Measurements from ENCODE around the gene POLA2.
"Not testable (repeated sequence)": the region's sequence is repeated elsewhere in the genome, so short reads cannot be mapped to it uniquely, and the experiment has no call there.

The POLA2 gene, protein sequence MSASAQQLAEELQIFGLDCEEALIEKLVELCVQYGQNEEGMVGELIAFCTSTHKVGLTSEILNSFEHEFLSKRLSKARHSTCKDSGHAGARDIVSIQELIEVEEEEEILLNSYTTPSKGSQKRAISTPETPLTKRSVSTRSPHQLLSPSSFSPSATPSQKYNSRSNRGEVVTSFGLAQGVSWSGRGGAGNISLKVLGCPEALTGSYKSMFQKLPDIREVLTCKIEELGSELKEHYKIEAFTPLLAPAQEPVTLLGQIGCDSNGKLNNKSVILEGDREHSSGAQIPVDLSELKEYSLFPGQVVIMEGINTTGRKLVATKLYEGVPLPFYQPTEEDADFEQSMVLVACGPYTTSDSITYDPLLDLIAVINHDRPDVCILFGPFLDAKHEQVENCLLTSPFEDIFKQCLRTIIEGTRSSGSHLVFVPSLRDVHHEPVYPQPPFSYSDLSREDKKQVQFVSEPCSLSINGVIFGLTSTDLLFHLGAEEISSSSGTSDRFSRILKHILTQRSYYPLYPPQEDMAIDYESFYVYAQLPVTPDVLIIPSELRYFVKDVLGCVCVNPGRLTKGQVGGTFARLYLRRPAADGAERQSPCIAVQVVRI

DNA sequence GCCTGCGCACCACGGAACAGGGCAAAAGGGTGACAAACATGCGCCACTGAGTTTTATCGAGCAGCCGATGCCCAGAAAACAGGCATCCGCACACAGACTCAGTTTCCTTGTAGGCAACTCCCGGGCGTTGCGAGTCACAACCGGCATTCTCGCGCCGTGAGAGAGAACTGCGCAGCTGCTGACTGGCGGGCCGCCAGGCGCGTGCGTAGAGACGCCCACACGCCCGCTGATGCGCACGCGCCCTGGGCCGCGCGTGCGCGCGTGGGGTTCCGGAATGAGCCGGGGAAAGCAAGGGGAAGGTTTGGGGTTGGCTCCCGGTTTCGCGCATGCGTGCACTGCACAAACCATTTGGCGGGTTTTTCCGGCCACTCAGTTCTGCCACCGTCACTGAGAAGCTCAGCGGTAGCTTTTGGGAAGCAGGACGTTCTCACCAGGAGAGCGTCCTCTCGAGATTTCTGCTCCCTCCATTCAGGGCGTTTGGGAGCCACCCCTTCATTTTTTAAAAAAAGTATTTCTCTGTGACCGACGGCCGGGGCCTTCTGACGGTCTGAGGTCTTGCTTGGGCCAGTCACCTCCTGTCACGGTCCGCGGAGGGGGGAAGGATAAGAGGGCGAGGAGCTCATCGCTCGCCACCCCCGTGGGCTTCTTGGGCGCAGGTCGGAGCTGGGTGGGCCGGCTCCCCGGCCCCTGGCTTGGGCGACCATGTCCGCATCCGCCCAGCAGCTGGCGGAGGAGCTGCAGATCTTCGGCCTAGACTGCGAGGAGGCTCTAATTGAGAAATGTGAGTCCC lies at the start of gene POLA2:
Gene POLA2 (plus strand): TSS at position 372 of the 790 bp plus-strand sequence. CDS start 331 bp downstream, at position 703.
- DNase-seq (ENCODE audit: low spot score), result peak; percentile 100

DNA sequence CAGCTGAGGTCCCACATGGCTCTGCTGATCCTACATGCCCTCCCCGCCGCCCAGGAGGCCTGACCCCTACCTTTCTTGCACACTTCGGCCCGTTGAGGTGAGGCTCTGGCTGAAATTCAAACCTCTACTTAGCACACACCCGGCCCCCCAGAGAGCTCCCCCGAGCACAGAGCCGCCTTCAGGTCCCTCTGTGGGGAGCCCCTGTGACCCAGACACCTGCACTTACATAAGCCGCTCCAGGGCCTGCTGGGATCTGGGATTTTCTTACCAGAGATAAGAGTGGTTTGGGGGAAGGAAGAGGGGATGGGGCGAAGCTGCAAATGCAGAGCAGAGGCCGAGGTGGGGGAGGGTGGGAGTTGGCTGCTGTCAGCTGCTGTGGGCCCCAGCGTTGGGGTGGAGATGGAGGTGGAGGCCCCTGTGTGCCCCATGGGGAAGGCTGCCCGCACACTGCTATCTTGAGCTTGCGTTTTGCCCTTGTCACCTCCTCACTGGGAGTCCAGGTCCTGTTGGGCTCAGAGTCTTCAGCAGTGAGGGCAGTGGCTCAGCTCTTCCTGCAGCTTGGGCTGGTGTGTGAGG lies 49.4 kb upstream of the POLA2 start:
- no peak for DNase-seq (ENCODE audit: low spot score)

DNA sequence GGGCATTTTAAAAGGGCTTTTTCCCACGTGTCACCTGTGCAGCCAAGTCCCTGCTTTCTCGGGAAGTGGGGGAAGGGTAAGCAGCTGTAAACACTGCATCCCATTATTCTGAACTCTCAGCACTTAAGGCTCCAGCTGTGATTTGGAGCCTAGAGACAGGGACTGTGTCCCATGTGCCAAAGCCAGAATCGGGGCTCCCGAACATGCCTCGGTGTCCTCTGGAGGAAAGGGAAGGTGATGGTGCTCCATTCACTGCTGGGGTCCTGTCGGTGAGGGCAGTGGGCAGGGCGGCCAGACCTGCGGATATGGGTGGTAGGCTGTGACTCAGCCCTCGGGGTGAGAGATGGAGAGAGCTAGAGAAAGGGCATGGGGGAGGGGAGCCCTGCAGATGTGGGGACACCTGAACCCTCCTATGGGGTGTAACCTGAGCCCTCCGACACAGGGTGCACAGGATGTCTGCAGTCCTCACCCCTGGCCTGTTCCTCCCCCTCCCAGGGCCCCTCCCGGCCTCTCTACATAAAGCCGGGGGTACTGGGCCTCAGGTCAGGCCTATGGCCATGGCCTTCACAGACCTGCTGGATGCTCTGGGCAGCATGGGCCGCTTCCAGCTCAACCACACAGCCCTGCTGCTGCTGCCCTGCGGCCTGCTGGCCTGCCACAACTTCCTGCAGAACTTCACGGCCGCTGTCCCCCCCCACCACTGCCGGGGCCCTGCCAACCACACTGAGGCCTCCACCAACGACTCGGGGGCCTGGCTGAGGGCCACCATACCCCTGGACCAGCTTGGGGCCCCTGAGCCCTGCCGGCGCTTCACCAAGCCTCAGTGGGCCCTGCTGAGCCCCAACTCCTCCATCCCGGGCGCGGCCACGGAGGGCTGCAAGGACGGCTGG lies 48.2 kb upstream of the POLA2 start:
- DNase-seq (ENCODE audit: low spot score), result no peak

DNA sequence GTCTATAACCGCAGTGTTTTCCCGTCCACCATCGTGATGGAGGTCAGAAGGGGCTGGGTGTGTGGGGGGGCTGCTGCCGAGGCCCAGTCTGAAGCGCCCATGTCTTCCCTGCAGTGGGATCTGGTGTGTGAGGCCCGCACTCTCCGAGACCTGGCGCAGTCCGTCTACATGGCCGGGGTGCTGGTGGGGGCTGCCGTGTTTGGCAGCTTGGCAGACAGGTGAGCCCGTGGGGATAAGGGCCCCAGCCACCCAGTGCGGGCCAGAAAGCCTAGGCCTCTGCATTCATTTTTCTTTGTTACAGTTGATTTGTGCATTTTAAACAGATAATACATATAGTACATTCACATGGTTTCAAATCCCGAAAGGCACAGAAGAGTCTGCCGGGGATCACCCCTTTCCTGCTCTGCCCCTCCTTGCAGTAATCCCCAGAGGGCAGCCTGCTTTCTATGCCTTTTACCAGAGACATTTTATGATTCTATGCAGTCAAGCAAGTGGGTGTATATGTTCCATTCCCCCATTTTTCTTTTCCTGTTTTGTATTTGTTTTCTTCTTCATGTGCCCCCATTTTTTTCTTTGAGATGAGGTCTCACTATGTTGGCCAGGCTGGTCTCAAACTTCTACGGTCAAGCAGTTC lies 47.4 kb upstream of the POLA2 start:
- DNase-seq (ENCODE audit: low spot score), result no peak

- no peak for DNase-seq (ENCODE audit: low spot score)
Observed at GRCh38 chr11:65215441-65216076, 46.2 kb upstream of the POLA2 start.

DNA sequence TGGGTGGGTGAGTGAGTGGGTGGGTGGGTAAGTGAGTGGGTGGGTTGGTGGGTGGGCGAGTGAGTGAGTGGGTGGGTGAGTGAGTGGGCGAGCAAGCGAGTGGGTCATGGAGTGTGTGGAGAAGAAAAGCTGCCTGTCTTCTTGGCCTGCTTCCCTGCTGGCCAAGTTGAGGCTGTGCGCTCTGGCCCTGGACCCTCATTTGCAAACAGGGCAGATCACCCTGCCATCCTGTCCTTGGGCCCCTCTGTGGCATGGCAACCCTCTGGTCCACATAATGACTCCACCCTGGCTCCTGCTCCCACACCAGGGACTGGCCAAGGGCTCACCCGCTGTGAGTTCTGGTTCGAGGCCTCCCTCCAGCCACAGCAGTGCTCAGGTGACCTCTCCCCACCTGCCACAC lies 44.9 kb upstream of the POLA2 start:
- no peak for DNase-seq (ENCODE audit: low spot score)

DNA sequence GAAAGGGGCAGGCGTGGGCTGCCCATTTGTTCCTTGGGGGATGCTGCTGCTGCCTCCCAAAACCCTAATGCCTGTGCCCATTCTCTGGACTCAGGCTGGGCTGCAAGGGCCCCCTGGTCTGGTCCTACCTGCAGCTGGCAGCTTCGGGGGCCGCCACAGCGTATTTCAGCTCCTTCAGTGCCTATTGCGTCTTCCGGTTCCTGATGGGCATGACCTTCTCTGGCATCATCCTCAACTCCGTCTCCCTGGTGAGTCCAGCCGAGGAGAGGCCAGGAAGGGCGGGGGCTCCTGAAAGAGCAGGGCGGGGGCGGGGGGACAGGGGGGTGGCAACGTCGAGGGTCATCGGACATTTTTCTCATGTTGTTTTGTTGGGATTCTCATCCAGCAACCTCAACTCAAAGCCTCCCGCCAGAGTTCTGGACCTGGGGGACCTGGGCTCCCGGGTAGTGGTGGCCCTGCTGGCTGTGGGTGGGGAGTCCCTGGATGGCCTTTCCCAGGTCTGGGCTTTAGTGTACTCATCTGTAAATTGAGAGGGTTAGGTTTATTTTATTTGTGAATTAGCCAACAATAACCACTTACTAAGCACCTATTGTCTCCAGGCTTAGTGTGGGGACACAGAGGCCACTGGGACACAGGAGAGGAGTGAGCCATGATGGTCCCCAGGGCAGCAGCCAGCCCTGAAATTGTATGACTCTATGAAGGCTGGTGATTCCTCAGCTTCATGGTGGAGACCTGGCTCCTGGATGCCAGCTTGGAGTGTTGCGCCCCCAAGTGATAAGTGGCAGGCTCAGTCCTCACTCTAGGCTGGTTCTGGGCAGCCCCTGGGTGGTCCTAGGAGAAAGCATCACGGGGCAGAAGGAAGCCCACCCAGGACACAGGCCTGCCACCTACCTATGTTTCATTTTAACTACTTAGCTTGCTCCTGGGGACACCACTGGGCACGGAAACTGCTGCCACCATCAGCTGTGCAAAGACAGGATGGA lies 44.0 kb upstream of the POLA2 start:
- DNase-seq (ENCODE audit: low spot score), result no peak

DNA sequence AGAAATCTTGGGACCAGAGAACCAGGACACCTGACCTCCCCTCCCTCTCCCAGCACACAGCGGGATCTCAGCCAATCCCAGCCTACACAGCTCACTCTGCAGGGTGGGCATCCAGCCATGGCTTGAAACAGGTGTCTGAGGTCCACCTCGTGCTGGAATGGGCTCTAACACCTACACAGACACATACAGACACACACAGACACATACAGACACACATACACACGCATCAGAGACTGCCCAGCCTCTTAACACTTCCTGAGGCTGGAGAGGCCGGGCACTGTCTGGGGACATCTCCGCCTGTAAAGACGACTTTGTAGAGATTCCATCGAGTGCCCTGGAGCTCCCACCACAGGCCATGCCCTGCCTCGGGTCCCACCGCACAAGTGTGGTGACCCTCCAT lies 43.3 kb upstream of the POLA2 start:
- no peak for DNase-seq (ENCODE audit: low spot score)

DNA sequence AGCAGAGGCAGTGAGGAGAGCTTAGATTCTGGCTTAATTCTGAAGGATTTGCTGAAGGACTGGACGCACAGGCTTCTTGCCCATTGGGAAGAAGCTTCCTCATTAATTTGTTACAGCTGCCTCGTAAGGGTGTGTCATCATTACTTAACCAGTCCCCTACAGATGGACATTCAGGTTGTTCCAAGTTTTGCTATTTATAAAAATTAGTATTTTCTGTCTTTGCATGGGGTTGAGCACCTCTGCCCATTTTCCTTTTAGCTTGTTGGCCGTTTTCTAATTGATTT lies 41.9 kb upstream of the POLA2 start:
- peak; percentile 83 for DNase-seq (ENCODE audit: low spot score)

GRCh38 chr11:65221026-65221425 lies 40.7 kb upstream of the POLA2 start:
- no peak for DNase-seq (ENCODE audit: low spot score)

- DNase-seq (ENCODE audit: low spot score), result no peak
Observed at GRCh38 chr11:65223011-65223410, 38.8 kb upstream of the POLA2 start.

- peak; percentile 76 for DNase-seq (ENCODE audit: low spot score)
Observed at GRCh38 chr11:65224930-65225278, 36.9 kb upstream of the POLA2 start.

- peak; percentile 86 for DNase-seq (ENCODE audit: low spot score)
Observed at GRCh38 chr11:65225279-65226102, 36.3 kb upstream of the POLA2 start.

- DNase-seq (ENCODE audit: low spot score), result no peak
Observed at GRCh38 chr11:65226103-65226442, 35.7 kb upstream of the POLA2 start.

GRCh38 chr11:65227879-65228278 lies 33.9 kb upstream of the POLA2 start:
- DNase-seq (ENCODE audit: low spot score), result no peak

- DNase-seq (ENCODE audit: low spot score), result no peak
Observed at GRCh38 chr11:65236194-65237059, 25.3 kb upstream of the POLA2 start.

DNA sequence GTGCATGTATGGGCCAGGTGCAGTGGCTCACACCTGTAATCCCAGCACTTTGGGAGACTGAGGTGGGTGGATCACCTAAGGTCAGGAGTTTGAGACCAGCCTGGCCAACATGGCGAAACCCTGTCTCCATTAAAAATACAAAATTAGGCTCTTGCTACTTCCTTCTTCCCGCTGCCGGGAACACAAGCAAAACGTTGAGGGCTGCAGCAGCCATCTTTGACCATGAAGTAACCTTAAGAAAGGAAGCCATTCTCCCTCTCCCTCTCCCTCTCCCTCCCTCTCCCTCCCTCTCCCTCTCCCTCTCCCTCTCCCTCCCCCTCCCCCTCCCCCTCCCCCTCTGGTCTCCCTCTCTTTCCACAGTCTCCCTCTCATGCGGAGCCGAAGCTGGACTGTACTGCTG lies 23.5 kb upstream of the POLA2 start:
- not testable (repeated sequence) for DNase-seq (ENCODE audit: low spot score)

- DNase-seq (ENCODE audit: low spot score), result no peak
Observed at GRCh38 chr11:65241134-65241533, 20.6 kb upstream of the POLA2 start.
